WTC11 (cell line): ENCODE measurements around the gene PDE4B. TPM values are rescaled to one million over a fixed set of nuclear protein-coding genes. Genes with fewer than 3 reads are reported as not detected.

Source experiments
- ATAC-seq: fragments of 200-7000 bp; cut with Tn5 transposase; 2 replicates; pipeline ENCODE4 v1.10.0; 2021; ENCODE audit warnings: mild to moderate bottlenecking, moderate library complexity
- CTCF ChIA-PET: fragments of 300-600 bp; sonication (Branson Sonifier 250); formaldehyde crosslinking; loops from one replicate; lab custom pipeline; 2021; ENCODE audit warnings: antibody characterized with exemption; lab: Charles Lee
- POLR2A ChIA-PET: fragments of 350-600 bp; sonication (Branson Sonifier 250); formaldehyde crosslinking; loops from one replicate; lab custom pipeline; 2021; ENCODE audit warnings: antibody characterized with exemption; lab: Charles Lee
- DNase-seq: peaks from one replicate; pipeline ENCODE4 v3.0.0; 2021; ENCODE audit warnings: low spot score
- H3K27ac Mint-ChIP-seq: 2 replicates; pipeline ENCODE4 v1.8.0; 2021; ENCODE audit warnings: mixed read lengths
- H3K27me3 Mint-ChIP-seq: 2 replicates; pipeline ENCODE4 v1.8.0; 2021; ENCODE audit warnings: low read depth, mild to moderate bottlenecking, moderate library complexity, mixed read lengths
- H3K36me3 Mint-ChIP-seq: 2 replicates; pipeline ENCODE4 v1.8.0; 2021; ENCODE audit warnings: mixed read lengths
- H3K4me1 Mint-ChIP-seq: 2 replicates; pipeline ENCODE4 v1.8.0; 2022; ENCODE audit warnings: mixed read lengths
- H3K4me3 Mint-ChIP-seq: 2 replicates; pipeline ENCODE4 v1.8.0; 2021; ENCODE audit warnings: mild to moderate bottlenecking, moderate library complexity, mixed read lengths
- H3K9me3 Mint-ChIP-seq: 2 replicates; pipeline ENCODE4 v1.8.0; 2021; ENCODE audit warnings: mixed read lengths
- AFF4 ChIP-seq: sonication (generic); formaldehyde crosslinking; IDR thresholded peaks from 2 replicates; pipeline ENCODE4 v1.8.1; 2023; ENCODE audit warnings: mild to moderate bottlenecking, missing genetic modification reagents, borderline replicate concordance
- ATF3 ChIP-seq: sonication (generic); formaldehyde crosslinking; conservative IDR thresholded peaks from 2 replicates; pipeline ENCODE4 v1.8.1; 2022; ENCODE audit warnings: mild to moderate bottlenecking, missing genetic modification reagents
- ATF6 ChIP-seq: sonication (generic); formaldehyde crosslinking; IDR thresholded peaks from 2 replicates; pipeline ENCODE4 v1.8.1; 2023; ENCODE audit warnings: mild to moderate bottlenecking, missing genetic modification reagents
- CTCF ChIP-seq: fragments of 200-600 bp; IDR thresholded peaks from 2 replicates; pipeline ENCODE4 v1.8.0; 2022; ENCODE audit warnings: antibody characterized with exemption
- FOXJ3 ChIP-seq: sonication (generic); formaldehyde crosslinking; IDR thresholded peaks from 2 replicates; pipeline ENCODE4 v1.9.0; 2021; ENCODE audit warnings: missing genetic modification reagents, mild to moderate bottlenecking, borderline replicate concordance
- FOXK1 ChIP-seq: sonication (generic); formaldehyde crosslinking; IDR thresholded peaks from 2 replicates; pipeline ENCODE4 v1.8.0; 2022; ENCODE audit warnings: mild to moderate bottlenecking, moderate library complexity, missing genetic modification reagents
- GABPB1 ChIP-seq: sonication (generic); formaldehyde crosslinking; IDR thresholded peaks from 2 replicates; pipeline ENCODE4 v1.8.1; 2023; ENCODE audit warnings: mild to moderate bottlenecking, missing genetic modification reagents
- GTF2I ChIP-seq: fragments of 250-450 bp; sonication (Bioruptor Pico); conservative IDR thresholded peaks from 2 replicates; pipeline ENCODE4 v1.4.0; 2021; ENCODE audit warnings: mild to moderate bottlenecking
- IRF2 ChIP-seq: sonication (generic); formaldehyde crosslinking; IDR thresholded peaks from 2 replicates; pipeline ENCODE4 v1.8.0; 2022; ENCODE audit warnings: low read depth, missing genetic modification reagents, borderline replicate concordance
- JAZF1 ChIP-seq: fragments of 250-450 bp; sonication (Bioruptor Pico); IDR thresholded peaks from 2 replicates; pipeline ENCODE4 v1.9.0; 2021; ENCODE audit warnings: moderate library complexity, mild to moderate bottlenecking, inconsistent platforms
- JUN ChIP-seq: sonication (generic); formaldehyde crosslinking; IDR thresholded peaks from 2 replicates; pipeline ENCODE4 v1.8.0; 2023; ENCODE audit warnings: mild to moderate bottlenecking, missing genetic modification reagents
- KAT7 ChIP-seq: sonication (generic); formaldehyde crosslinking; IDR thresholded peaks from 2 replicates; pipeline ENCODE4 v1.8.1; 2023; ENCODE audit warnings: missing genetic modification reagents, mild to moderate bottlenecking, borderline replicate concordance
- NR1H2 ChIP-seq: sonication (generic); formaldehyde crosslinking; IDR thresholded peaks from 2 replicates; pipeline ENCODE4 v1.9.0; 2021; ENCODE audit warnings: mild to moderate bottlenecking, moderate library complexity, missing genetic modification reagents
- USF1 ChIP-seq: sonication (generic); formaldehyde crosslinking; IDR thresholded peaks from 2 replicates; pipeline ENCODE4 v1.8.0; 2022; ENCODE audit warnings: mild to moderate bottlenecking, missing genetic modification reagents
- ZNF219 ChIP-seq: sonication (generic); formaldehyde crosslinking; IDR thresholded peaks from 2 replicates; pipeline ENCODE4 v1.8.0; 2023; ENCODE audit warnings: missing genetic modification reagents, mild to moderate bottlenecking, borderline replicate concordance
- ZNF263 ChIP-seq: sonication (generic); formaldehyde crosslinking; IDR thresholded peaks from 2 replicates; pipeline ENCODE4 v1.8.1; 2022; ENCODE audit warnings: low read depth, mild to moderate bottlenecking, moderate library complexity, missing genetic modification reagents
- ZNF281 ChIP-seq: sonication (generic); formaldehyde crosslinking; IDR thresholded peaks from 2 replicates; pipeline ENCODE4 v1.8.0; 2023; ENCODE audit warnings: mild to moderate bottlenecking, missing genetic modification reagents
- ZNF317 ChIP-seq: sonication (generic); formaldehyde crosslinking; IDR thresholded peaks from 2 replicates; pipeline ENCODE4 v1.8.1; 2023; ENCODE audit warnings: low read depth, mild to moderate bottlenecking, moderate library complexity, missing genetic modification reagents, borderline replicate concordance
- ZNF423 ChIP-seq: fragments of 250-450 bp; sonication (Bioruptor Pico); IDR thresholded peaks from 2 replicates; pipeline ENCODE4 v2.1.2; 2022; ENCODE audit warnings: mild to moderate bottlenecking, moderate library complexity
- total RNA-seq: library from RNA; stranded (reverse); gene quantifications from 3 replicates; pipeline ENCODE4 v1.2.3, GENCODE V29; 2021

Gene PDE4B
- total RNA-seq, 1 experiment from 2014 or later = 8.0 TPM

GRCh38 chr1:66291531-66291864 is 498.8 kb downstream of the PDE4B start (continued):
- TF ChIP-seq ATF3 (no peak), ATF6 (CRISPR knock-in tag) (no peak), KAT7 (no peak), ZNF423 (CRISPR knock-in tag) (no peak), NR1H2 (CRISPR knock-in tag) (no peak), ZNF281 (CRISPR knock-in tag) (no peak), CTCF (no peak), USF1 (CRISPR knock-in tag) (no peak)

GRCh38 chr1:66292305-66292704 is 499.6 kb downstream of the PDE4B start:
- Mint-ChIP-seq H3K9me3 (no peaks in the 10 kb centered on the region), H3K27me3 (no peaks in the 10 kb centered on the region), H3K4me3 (no peak overlapping the region), H3K27ac (no peak overlapping the region), H3K4me1 (no peaks in the 10 kb centered on the region), H3K36me3 (no peaks in the 10 kb centered on the region)
- ChIA-PET CTCF (no interaction called here), POLR2A (no interaction called here)
- ATAC-seq = no peak
- DNase-seq = no peak
- TF ChIP-seq ZNF263 (CRISPR knock-in tag) (no peak), JAZF1 (CRISPR knock-in tag) (no peak), ZNF423 (CRISPR knock-in tag) (no peak), CTCF (no peak), GABPB1 (CRISPR knock-in tag) (no peak), FOXK1 (CRISPR knock-in tag) (no peak), JUN (CRISPR knock-in tag) (no peak), ATF3 (no peak), KAT7 (no peak), GTF2I (CRISPR knock-in tag) (no peak), FOXJ3 (CRISPR knock-in tag) (no peak), IRF2 (CRISPR knock-in tag) (no peak), AFF4 (CRISPR knock-in tag) (no peak), ZNF317 (CRISPR knock-in tag) (no peak), ZNF219 (CRISPR knock-in tag) (no peak)
